Dermis blood vessel endothelial cell (primary cell): ENCODE measurements around the gene KCTD15. TPM values are rescaled to one million over a fixed set of nuclear protein-coding genes. Genes with fewer than 3 reads are reported as not detected.

Source experiments
- DNase-seq: peaks from one replicate; pipeline ENCODE4 v3.0.0; 2010
- total RNA-seq: library from RNA; depleted of rRNA; stranded (reverse); fragments of >200 nt; gene quantifications from 2 replicates; pipeline ENCODE4 v1.2.3, GENCODE V29; 2014

KCTD15 gene
- total RNA-seq, 1 donor from 2014 or later: 61.8 TPM

- DNase-seq: peak; percentile 85
Observed at GRCh38 chr19:33771384-33772101, 25.1 kb upstream of the KCTD15 start.

GRCh38 chr19:33772102-33772857 is 24.4 kb upstream of the KCTD15 start:
- no peak for DNase-seq

GRCh38 chr19:33772858-33773180 is 23.9 kb upstream of the KCTD15 start:
- no peak for DNase-seq

GRCh38 chr19:33773704-33774624 is 22.7 kb upstream of the KCTD15 start:
- no peak for DNase-seq

GRCh38 chr19:33774751-33775150 is 21.9 kb upstream of the KCTD15 start:
- DNase-seq: no peak

- no peak for DNase-seq
Observed at GRCh38 chr19:33775731-33776487, 20.8 kb upstream of the KCTD15 start.

- DNase-seq: no peak
Observed at GRCh38 chr19:33777351-33777750, 19.3 kb upstream of the KCTD15 start.

GRCh38 chr19:33777753-33778088 is 18.9 kb upstream of the KCTD15 start:
- DNase-seq: no peak

GRCh38 chr19:33778089-33778791 is 18.4 kb upstream of the KCTD15 start:
- peak; percentile 85 for DNase-seq

GRCh38 chr19:33779849-33780248 is 16.8 kb upstream of the KCTD15 start:
- DNase-seq: no peak

- no peak for DNase-seq
Observed at GRCh38 chr19:33780251-33780650, 16.4 kb upstream of the KCTD15 start.

- DNase-seq: no peak
Observed at GRCh38 chr19:33780746-33781145, 15.9 kb upstream of the KCTD15 start.

- DNase-seq: no peak
Observed at GRCh38 chr19:33781415-33781935, 15.2 kb upstream of the KCTD15 start.

GRCh38 chr19:33781996-33782395 is 14.7 kb upstream of the KCTD15 start:
- DNase-seq: no peak

- DNase-seq: no peak
Observed at GRCh38 chr19:33784432-33784831, 12.2 kb upstream of the KCTD15 start.

- no peak for DNase-seq
Observed at GRCh38 chr19:33785795-33786194, 10.9 kb upstream of the KCTD15 start.

- no peak for DNase-seq
Observed at GRCh38 chr19:33788676-33789075, 8.0 kb upstream of the KCTD15 start.

GRCh38 chr19:33789344-33789743 is 7.3 kb upstream of the KCTD15 start:
- no peak for DNase-seq

- peak; percentile 18 for DNase-seq
Observed at GRCh38 chr19:33794683-33795369, 1.8 kb upstream of the KCTD15 start.

GRCh38 chr19:33795370-33796163 is 1.1 kb upstream of the KCTD15 start:
- DNase-seq: peak; percentile 86
